HG03045 (cell line): Measurements from ENCODE around the gene PITPNM3.

Experiments
- ATAC-seq: cut with Tn5 transposase; IDR thresholded peaks from one replicate; pipeline ENCODE4 v1.9.1; 2021; ENCODE audit warnings: mild to moderate bottlenecking, moderate library complexity; ENCODE audit not compliant: unreplicated experiment

PITPNM3 gene

GRCh38 chr17:6528557-6528956 lies 27.8 kb downstream of the PITPNM3 start:
- no peak for ATAC-seq

GRCh38 chr17:6526362-6527152 lies 29.8 kb downstream of the PITPNM3 start:
- ATAC-seq = no peak

GRCh38 chr17:6525731-6526130 lies 30.6 kb downstream of the PITPNM3 start:
- ATAC-seq = no peak

GRCh38 chr17:6525141-6525540 lies 31.2 kb downstream of the PITPNM3 start:
- ATAC-seq = no peak

GRCh38 chr17:6524520-6524919 lies 31.8 kb downstream of the PITPNM3 start:
- no peak for ATAC-seq

GRCh38 chr17:6523809-6524355 lies 32.5 kb downstream of the PITPNM3 start:
- ATAC-seq = no peak

GRCh38 chr17:6523330-6523729 lies 33.0 kb downstream of the PITPNM3 start:
- no peak for ATAC-seq

GRCh38 chr17:6521586-6521985 lies 34.8 kb downstream of the PITPNM3 start:
- no peak for ATAC-seq

- no peak for ATAC-seq
Measured at GRCh38 chr17:6517062-6517461, 39.3 kb downstream of the PITPNM3 start.

- ATAC-seq = no peak
Measured at GRCh38 chr17:6514371-6514770, 42.0 kb downstream of the PITPNM3 start.

GRCh38 chr17:6512552-6512951 lies 43.8 kb downstream of the PITPNM3 start:
- no peak for ATAC-seq

GRCh38 chr17:6510321-6510977 lies 45.9 kb downstream of the PITPNM3 start:
- ATAC-seq = no peak

GRCh38 chr17:6509921-6510320 lies 46.4 kb downstream of the PITPNM3 start:
- ATAC-seq = no peak

- no peak for ATAC-seq
Measured at GRCh38 chr17:6509031-6509771, 47.2 kb downstream of the PITPNM3 start.

GRCh38 chr17:6508519-6509030 lies 47.8 kb downstream of the PITPNM3 start:
- no peak for ATAC-seq

- ATAC-seq = no peak
Measured at GRCh38 chr17:6508016-6508415, 48.3 kb downstream of the PITPNM3 start.

- ATAC-seq = no peak
Measured at GRCh38 chr17:6507535-6507934, 48.8 kb downstream of the PITPNM3 start.

- no peak for ATAC-seq
Measured at GRCh38 chr17:6506679-6507231, 49.6 kb downstream of the PITPNM3 start.

GRCh38 chr17:6505425-6506142 lies 50.8 kb downstream of the PITPNM3 start:
- ATAC-seq = no peak

- ATAC-seq = no peak
Measured at GRCh38 chr17:6503641-6504195, 52.6 kb downstream of the PITPNM3 start.
